Calu3 (cell line): ENCODE data around the gene LGMN. TPM values are rescaled to one million over a fixed set of nuclear protein-coding genes. Genes with fewer than 3 reads are reported as not detected.
"Not testable (repeated sequence)": the region's sequence is repeated elsewhere in the genome, so short reads cannot be mapped to it uniquely, and the experiment has no call there.

Source experiments
- BruUV-seq: library from RNA; stranded (reverse); fragments of 400-500 nt; replicated peaks from 2 replicates; lab custom pipeline; 2021; lab: Mats Ljungman, UMichigan
- CTCF ChIA-PET: fragments of 300-600 bp; sonication (Branson Sonifier 250); formaldehyde crosslinking; loops from one replicate; lab custom pipeline; 2022; ENCODE audit warnings: antibody characterized with exemption; lab: Charles Lee
- DNase-seq: peaks from one replicate; pipeline ENCODE4 v3.0.0; 2022
- H3K27ac Mint-ChIP-seq: one replicate; pipeline ENCODE4 v1.8.0; 2022; ENCODE audit warnings: mixed read lengths; ENCODE audit not compliant: unreplicated experiment
- H3K27me3 Mint-ChIP-seq: one replicate; pipeline ENCODE4 v1.8.0; 2022; ENCODE audit warnings: mixed read lengths; ENCODE audit not compliant: unreplicated experiment
- H3K36me3 Mint-ChIP-seq: one replicate; pipeline ENCODE4 v1.8.0; 2022; ENCODE audit warnings: mild to moderate bottlenecking, moderate library complexity, mixed read lengths; ENCODE audit not compliant: insufficient read depth, unreplicated experiment
- H3K4me1 Mint-ChIP-seq: one replicate; pipeline ENCODE4 v1.8.0; 2022; ENCODE audit warnings: mild to moderate bottlenecking, low read depth, mixed read lengths; ENCODE audit not compliant: unreplicated experiment
- H3K4me3 Mint-ChIP-seq: one replicate; pipeline ENCODE4 v1.8.0; 2022; ENCODE audit warnings: mild to moderate bottlenecking, low read depth, moderate library complexity, mixed read lengths; ENCODE audit not compliant: unreplicated experiment
- H3K9me3 Mint-ChIP-seq: one replicate; pipeline ENCODE4 v1.8.0; 2022; ENCODE audit warnings: low read depth, mixed read lengths; ENCODE audit not compliant: unreplicated experiment
- CTCF ChIP-seq: fragments of 200-600 bp; IDR thresholded peaks from one replicate; pipeline ENCODE4 v1.8.0; 2022; ENCODE audit warnings: antibody characterized with exemption; ENCODE audit not compliant: unreplicated experiment
- intact Hi-C: fragments of 100-400 bp; cut with micrococcal nuclease; formaldehyde crosslinking; loops from one replicate; pipeline ENCODE4 v1.10.0; 2022; ENCODE audit not compliant: unreplicated experiment
- total RNA-seq: library from RNA; stranded (reverse); gene quantifications from 2 replicates; pipeline ENCODE4 v1.2.3, GENCODE V29; 2022

Gene LGMN
- total RNA-seq, 1 experiment from 2014 or later: 64.9 TPM

- intact Hi-C loops: loop anchor here (5.0 to 10.0 kb wide), 2 partner anchors 100 to 548 kb away; no protein-coding TSS in a partner anchor
- Mint-ChIP-seq H3K9me3 (no peaks in the 10 kb centered on the region), H3K4me1 (no peaks in the 10 kb centered on the region), H3K4me3 (no peak overlapping the region), H3K27ac (no peak overlapping the region), H3K36me3 (peaks cover 11% of the 10 kb centered on the region), H3K27me3 (no peaks in the 10 kb centered on the region)
- no peak for DNase-seq
- TF ChIP-seq CTCF: no peak
- BruUV-seq: no TSS peak
- CTCF ChIA-PET: interaction anchor here (1.6 kb wide), 1 partner anchor 101 kb away, joined by 3 read pairs; no protein-coding TSS in a partner anchor
These were observed 63.4 kb downstream of the LGMN start for GRCh38 chr14:92684801-92685560.

- CTCF ChIA-PET: no interaction called here
- intact Hi-C loops: loop anchor here (5.0 to 10.0 kb wide), 2 partner anchors 102 to 546 kb away; no protein-coding TSS in a partner anchor
- Mint-ChIP-seq H3K4me1 (no peaks in the 10 kb centered on the region), H3K27ac (no peak overlapping the region), H3K27me3 (no peaks in the 10 kb centered on the region), H3K4me3 (no peak overlapping the region), H3K36me3 (peaks cover 11% of the 10 kb centered on the region), H3K9me3 (no peaks in the 10 kb centered on the region)
- TF ChIP-seq CTCF: no peak
- DNase-seq: no peak
- BruUV-seq: no TSS peak
These were observed 65.4 kb downstream of the LGMN start for GRCh38 chr14:92683041-92683440.

GRCh38 chr14:92680781-92681650 is 67.4 kb downstream of the LGMN start:
- CTCF ChIA-PET: no interaction called here
- H3K4me3 Mint-ChIP-seq: no peak overlapping the region
- no peaks in the 10 kb centered on the region for H3K9me3 Mint-ChIP-seq
- intact Hi-C loops: loop anchor here (5.0 to 10.0 kb wide), 2 partner anchors 104 to 544 kb away; no protein-coding TSS in a partner anchor
- peak; percentile 81 for DNase-seq
- no peaks in the 10 kb centered on the region for H3K36me3 Mint-ChIP-seq
- no peaks in the 10 kb centered on the region for H3K4me1 Mint-ChIP-seq
- no peaks in the 10 kb centered on the region for H3K27me3 Mint-ChIP-seq
- no TSS peak for BruUV-seq
- H3K27ac Mint-ChIP-seq: no peak overlapping the region
- TF ChIP-seq CTCF: peak; percentile 81

- CTCF ChIA-PET, BruUV-seq: not testable (repeated sequence)
- intact Hi-C loops: loop anchor here (5.0 to 10.0 kb wide), 2 partner anchors 104 to 543 kb away; no protein-coding TSS in a partner anchor
These were observed 68.1 kb downstream of the LGMN start for GRCh38 chr14:92680330-92680729.

More at GRCh38 chr14:92680330-92680729, 68.1 kb downstream of the LGMN start:
- H3K4me3 Mint-ChIP-seq, H3K36me3 Mint-ChIP-seq, H3K9me3 Mint-ChIP-seq, DNase-seq, H3K27me3 Mint-ChIP-seq, H3K27ac Mint-ChIP-seq, H3K4me1 Mint-ChIP-seq: not testable (repeated sequence)
